NCI-H1930 (cell line): ENCODE data around the gene ITFG2.
"Not testable (repeated sequence)": the region's sequence is repeated elsewhere in the genome, so short reads cannot be mapped to it uniquely, and the experiment has no call there.

Source experiments
- DNase-seq, 2 experiments: peaks; one replicate each; lab custom pipeline; 2025; lab: John Stamatoyannopoulos, UW

ITFG2 gene

DNA sequence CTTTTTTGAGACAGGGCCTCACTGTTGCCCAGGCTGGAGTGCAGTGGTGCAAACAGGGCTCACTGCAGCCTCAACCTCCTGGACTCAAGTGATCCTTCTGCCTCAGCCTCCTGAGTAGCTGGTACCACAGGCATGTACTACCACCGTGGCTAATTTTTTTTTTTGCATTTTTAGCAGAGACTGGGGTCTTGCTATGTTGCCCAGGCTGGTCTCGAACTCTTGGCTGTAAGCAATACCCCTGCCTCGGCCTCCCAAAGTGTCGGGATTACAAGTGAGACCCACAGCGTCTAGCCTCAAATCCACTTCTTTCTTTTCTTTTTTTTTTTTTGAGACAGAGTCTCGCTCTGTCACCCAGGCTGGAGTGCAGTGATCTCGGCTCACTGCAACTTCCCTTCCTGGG, 50.9 kb downstream of the ITFG2 start:
- DNase-seq, result not testable (repeated sequence)

DNA sequence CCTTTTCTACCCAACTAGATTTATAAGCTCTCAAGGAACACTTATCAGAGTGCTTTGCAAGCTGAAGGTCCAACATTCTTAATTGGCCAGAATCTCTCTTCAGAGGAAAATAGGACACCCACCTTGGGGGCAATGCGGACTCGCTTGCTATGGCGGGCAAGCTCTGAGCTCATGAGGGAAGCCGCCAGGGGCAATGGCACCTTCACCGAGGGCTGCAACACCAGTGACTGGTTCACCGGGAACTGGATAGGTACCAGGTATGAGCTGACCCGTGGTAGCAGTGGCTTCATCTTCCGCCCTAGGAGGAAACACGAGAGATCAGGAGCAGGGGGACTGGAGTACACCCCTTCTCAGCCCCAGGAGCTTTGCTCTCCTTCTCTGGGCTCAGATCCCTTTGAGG, 51.7 kb downstream of the ITFG2 start:
- no peak for DNase-seq

DNA sequence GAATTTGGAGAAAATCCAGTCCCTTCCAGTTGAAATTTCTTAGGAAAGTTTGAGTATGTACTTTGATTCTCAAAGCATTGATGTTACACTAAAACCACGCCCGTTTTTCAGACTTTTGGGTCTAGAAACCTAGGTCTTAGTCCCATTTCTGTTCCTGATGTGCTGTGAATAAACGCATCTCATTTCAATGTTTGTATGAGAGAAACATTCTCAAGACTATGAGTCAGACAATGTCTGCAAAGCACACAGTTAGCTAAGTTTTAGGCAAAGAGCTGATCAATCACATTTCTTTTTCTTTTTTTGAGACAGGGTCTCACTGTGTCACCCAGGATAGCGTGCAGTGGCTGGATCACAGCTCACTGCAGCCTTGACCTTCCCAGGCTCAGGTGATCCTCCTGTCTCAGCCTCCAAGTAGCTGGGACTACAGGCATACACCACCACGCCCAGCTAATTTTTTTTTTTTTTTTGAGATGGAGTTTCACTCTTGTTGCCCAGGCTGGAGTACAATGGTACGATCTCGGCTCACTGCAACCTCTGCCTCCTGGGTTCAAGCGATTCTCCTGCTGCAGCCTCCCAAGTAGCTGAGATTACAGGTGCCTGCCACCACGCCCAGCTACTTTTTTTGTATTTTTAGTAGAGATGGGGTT, 56.6 kb downstream of the ITFG2 start:
- DNase-seq, result not testable (repeated sequence)
